H1 (cell line): Measurements from ENCODE around the gene RAP1A. TPM values are rescaled to one million over a fixed set of nuclear protein-coding genes. Genes with fewer than 3 reads are reported as not detected.

Experiments used
- CTCF ChIA-PET: fragments of 300-600 bp; sonication (Branson Sonifier 250); formaldehyde crosslinking; loops from one replicate; lab custom pipeline; 2021; ENCODE audit not compliant: partially characterized antibody; lab: Charles Lee
- POLR2A ChIA-PET: fragments of 300-600 bp; sonication (Branson Sonifier 250); formaldehyde crosslinking; loops from one replicate; lab custom pipeline; 2021; ENCODE audit warnings: inconsistent platforms; ENCODE audit not compliant: partially characterized antibody; lab: Charles Lee
- DNase-seq, 2 experiments: peaks; one replicate each; pipeline versions ENCODE4 v3.0.0 to v3.0.0-alpha.2; 2010 to 2022; ENCODE audit warnings: low spot score in 2 of 2, low read depth in 1 of 2, mixed read lengths in 1 of 2
- FAIRE-seq: peaks from 2 replicates; lab custom pipeline; 2011; peaks lifted over from hg19 to GRCh38; lab: Jason Lieb, UNC
- H2AFZ ChIP-seq: 2 replicates; pipeline ENCODE4 v1.8.1; 2012; ENCODE audit warnings: low read length, inconsistent platforms
- H2AK5ac ChIP-seq: 2 replicates; pipeline ENCODE4 v1.6.1; 2013; ENCODE audit warnings: low read depth, low read length
- H2BK120ac ChIP-seq: replicated peaks from 2 replicates; pipeline ENCODE3; 2013; ENCODE audit warnings: low read depth, low read length, inconsistent platforms
- H2BK12ac ChIP-seq: 2 replicates; pipeline ENCODE4 v1.6.1; 2013; ENCODE audit warnings: low read depth, low read length
- H2BK15ac ChIP-seq: 2 replicates; pipeline ENCODE4 v1.6.1; 2013; ENCODE audit warnings: low read length
- H2BK20ac ChIP-seq: 2 replicates; pipeline ENCODE4 v1.6.1; 2013; ENCODE audit warnings: low read length
- H2BK5ac ChIP-seq: 2 replicates; pipeline ENCODE4 v1.6.1; 2013; ENCODE audit warnings: low read depth, low read length
- H3K14ac ChIP-seq: 2 replicates; pipeline ENCODE4 v1.6.1; 2013; ENCODE audit warnings: inconsistent platforms; ENCODE audit not compliant: insufficient read length
- H3K18ac ChIP-seq: 2 replicates; pipeline ENCODE4 v1.6.1; 2013; ENCODE audit warnings: low read length; ENCODE audit errors: extremely low read depth
- H3K23ac ChIP-seq: 2 replicates; pipeline ENCODE4 v1.6.1; 2013; ENCODE audit warnings: inconsistent platforms; ENCODE audit not compliant: insufficient read length
- H3K23me2 ChIP-seq: 2 replicates; pipeline ENCODE4 v1.6.1; 2013; ENCODE audit warnings: low read depth, low read length
- H3K27ac ChIP-seq: 2 replicates; pipeline ENCODE4 v1.6.1; 2011; ENCODE audit warnings: low read depth, low read length, inconsistent platforms
- H3K27me3 ChIP-seq, 4 experiments: replicated peaks in 1 of 4; 1 replicate in 1 of 4; 2 replicates in 3 of 4; pipeline versions ENCODE4 v1.6.1 to v1.8.1; 2011 to 2013; ENCODE audit warnings: low read length in 3 of 4, mild to moderate bottlenecking in 3 of 4, inconsistent platforms in 2 of 4, mixed read lengths in 2 of 4, moderate library complexity in 1 of 4; ENCODE audit not compliant: control insufficient read depth in 3 of 4, insufficient read depth in 3 of 4; ENCODE audit errors: extremely low read depth in 1 of 4
- H3K36me3 ChIP-seq, 4 experiments: 2 replicates each; pipeline versions ENCODE4 v1.6.1 to v1.8.1; 2011 to 2013; ENCODE audit warnings: mild to moderate bottlenecking in 4 of 4, low read length in 3 of 4, moderate library complexity in 2 of 4, control low read depth in 1 of 4, inconsistent platforms in 1 of 4; ENCODE audit not compliant: insufficient read depth in 4 of 4, control insufficient read depth in 2 of 4
- H3K4ac ChIP-seq: replicated peaks from 2 replicates; pipeline ENCODE3; 2013; ENCODE audit warnings: low read length, low read depth, mixed read lengths, inconsistent platforms; ENCODE audit not compliant: insufficient read length
- H3K4me1 ChIP-seq, 4 experiments: replicated peaks in 1 of 4; 1 replicate in 1 of 4; 2 replicates in 3 of 4; pipeline versions ENCODE4 v1.6.1 to v1.8.1; 2011 to 2013; ENCODE audit warnings: low read length in 3 of 4, inconsistent platforms in 2 of 4, mixed read lengths in 1 of 4; ENCODE audit not compliant: insufficient read depth in 4 of 4, control insufficient read depth in 3 of 4
- H3K4me2 ChIP-seq, 2 experiments: 2 replicates each; pipeline versions ENCODE4 v1.6.1 to v1.8.1; 2011 to 2013; ENCODE audit warnings: low read depth in 2 of 2, low read length in 2 of 2, control low read depth in 1 of 2, inconsistent platforms in 1 of 2, mild to moderate bottlenecking in 1 of 2; ENCODE audit not compliant: insufficient read depth in 1 of 2
- H3K4me3 ChIP-seq, 4 experiments: fragments of 200-600, 300-600 bp in 1 of 4; sonication (generic), shearing (Covaris generic), sonication (Bioruptor Twin) in 1 of 4; 2 replicates each; pipeline versions ENCODE4 v1.5.1 to v1.8.1; 2011 to 2016; ENCODE audit warnings: low read length in 4 of 4, low read depth in 3 of 4, control low read depth in 2 of 4, inconsistent platforms in 2 of 4, mild to moderate bottlenecking in 2 of 4, mixed read lengths in 1 of 4, moderate library complexity in 1 of 4; ENCODE audit not compliant: insufficient read depth in 2 of 4; ENCODE audit errors: extremely low read depth in 1 of 4
- H3K56ac ChIP-seq: replicated peaks from 2 replicates; pipeline ENCODE3; 2013; ENCODE audit warnings: low read depth, mild to moderate bottlenecking, mixed read lengths, low read length, inconsistent platforms; ENCODE audit not compliant: insufficient read length
- H3K79me1 ChIP-seq: 2 replicates; pipeline ENCODE4 v1.6.1; 2013; ENCODE audit warnings: low read depth, low read length, control low read depth
- H3K79me2 ChIP-seq, 2 experiments: 2 replicates each; pipeline versions ENCODE4 v1.6.1 to v1.8.1; 2012 to 2013; ENCODE audit warnings: low read length in 2 of 2, mild to moderate bottlenecking in 2 of 2, inconsistent platforms in 1 of 2; ENCODE audit not compliant: insufficient read depth in 2 of 2, control insufficient read depth in 1 of 2
- H3K9ac ChIP-seq, 4 experiments: replicated peaks in 1 of 4; 1 replicate in 1 of 4; 2 replicates in 3 of 4; pipeline versions ENCODE4 v1.6.1 to v1.8.1; 2011 to 2013; ENCODE audit warnings: low read depth in 3 of 4, low read length in 3 of 4, control low read depth in 2 of 4, mild to moderate bottlenecking in 2 of 4, moderate library complexity in 2 of 4, inconsistent platforms in 1 of 4; ENCODE audit errors: extremely low read depth in 1 of 4
- H3K9me3 ChIP-seq, 2 experiments: 2 replicates each; pipeline versions ENCODE4 v1.6.1 to v1.8.1; 2012 to 2013; ENCODE audit warnings: mild to moderate bottlenecking in 2 of 2, moderate library complexity in 2 of 2, control low read depth in 1 of 2, inconsistent platforms in 1 of 2, low read depth in 1 of 2, low read length in 1 of 2, mixed read lengths in 1 of 2; ENCODE audit not compliant: insufficient read depth in 2 of 2
- H4K20me1 ChIP-seq, 2 experiments: replicated peaks in 1 of 2; 2 replicates each; pipeline versions ENCODE3 to v1.8.1; 2011 to 2013; ENCODE audit warnings: inconsistent platforms in 2 of 2, low read length in 2 of 2, mild to moderate bottlenecking in 1 of 2; ENCODE audit not compliant: insufficient read depth in 2 of 2, control insufficient read depth in 1 of 2
- H4K5ac ChIP-seq: 2 replicates; pipeline ENCODE4 v1.6.1; 2013; ENCODE audit warnings: low read length, low read depth, mixed read lengths, inconsistent platforms; ENCODE audit not compliant: insufficient read length
- H4K8ac ChIP-seq: 2 replicates; pipeline ENCODE4 v1.8.0; 2013; ENCODE audit warnings: mild to moderate bottlenecking, moderate library complexity, low read length, inconsistent platforms; ENCODE audit not compliant: insufficient read depth; ENCODE audit errors: extremely low read depth
- H4K91ac ChIP-seq: replicated peaks from 2 replicates; pipeline ENCODE3; 2013; ENCODE audit warnings: low read length, mixed read lengths, inconsistent platforms; ENCODE audit not compliant: insufficient read length
- BACH1 ChIP-seq: IDR thresholded peaks from 2 replicates; pipeline ENCODE4 v1.6.1; 2012; ENCODE audit warnings: low read length, improper control_type of control experiment
- CHD1 ChIP-seq: IDR thresholded peaks from 2 replicates; pipeline ENCODE4 v1.6.1; 2012; ENCODE audit warnings: low read depth, low read length, improper control_type of control experiment
- HDAC2 ChIP-seq, 2 experiments: fragments of 300-600 bp in 1 of 2; sonication (generic) in 1 of 2; IDR thresholded peaks; 2 replicates each; pipeline ENCODE4 v1.6.1; 2011 to 2012; ENCODE audit warnings: low read depth in 2 of 2, low read length in 2 of 2, mild to moderate bottlenecking in 2 of 2, moderate library complexity in 2 of 2, borderline replicate concordance in 1 of 2, inconsistent platforms in 1 of 2
- KDM1A ChIP-seq: fragments of 200-600, 300-600 bp; sonication (generic); IDR thresholded peaks from 2 replicates; pipeline ENCODE4 v1.7.1; 2016; ENCODE audit warnings: mild to moderate bottlenecking, low read length, borderline replicate concordance
- KDM4A ChIP-seq: IDR thresholded peaks from one replicate; pipeline ENCODE4 v1.7.1; 2012; ENCODE audit warnings: low read depth, mild to moderate bottlenecking, moderate library complexity, low read length, inconsistent platforms; ENCODE audit not compliant: severe bottlenecking
- POLR2A ChIP-seq, 2 experiments: IDR thresholded peaks; 1 replicate in 1 of 2; 2 replicates in 1 of 2; pipeline ENCODE4 v1.6.1; 2011; ENCODE audit warnings: low read depth in 2 of 2, low read length in 2 of 2, mild to moderate bottlenecking in 2 of 2; ENCODE audit errors: control extremely low read depth in 1 of 2
- RBBP5 ChIP-seq: IDR thresholded peaks from 2 replicates; pipeline ENCODE4 v1.7.1; 2012; ENCODE audit warnings: low read depth, mild to moderate bottlenecking, inconsistent platforms, low read length, moderate library complexity, borderline replicate concordance
- RXRA ChIP-seq: IDR thresholded peaks from 2 replicates; pipeline ENCODE4 v1.6.1; 2011; ENCODE audit warnings: low read depth, mild to moderate bottlenecking, low read length, moderate library complexity; ENCODE audit not compliant: insufficient read depth
- TAF7 ChIP-seq: optimal IDR thresholded peaks from 2 replicates; pipeline ENCODE3; 2011; ENCODE audit warnings: low read depth, mild to moderate bottlenecking, inconsistent platforms, low read length, moderate library complexity, borderline replicate concordance
- WGBS, 2 experiments: shearing (Covaris generic) in 1 of 2; methylation state at CpG; one replicate each; pipeline versions ENCODE4 v1.1.6 to v1.1.7; 2013 to 2015; ENCODE audit warnings: low lambda C conversion rate in 2 of 2, mixed read lengths in 2 of 2, inconsistent platforms in 1 of 2, low coverage in 1 of 2, missing lambda C conversion rate in 1 of 2; ENCODE audit not compliant: insufficient replicate concordance in 2 of 2, insufficient coverage in 1 of 2, insufficient read length in 1 of 2; ENCODE audit errors: extremely low coverage in 1 of 2, missing lambda C conversion rate in 1 of 2; 5-methylcytosine and 5-hydroxymethylcytosine counted together
- polyA plus RNA-seq, 7 experiments: library from polyadenylated mRNA; depleted of rRNA in 3 of 7; stranded (reverse) in 5 of 7; unstranded in 2 of 7; fragments of >200 nt in 5 of 7; fragments of 200-250 nt in 2 of 7; gene quantifications; 1 replicate in 5 of 7; 2 replicates in 1 of 7; 4 replicates in 1 of 7; pipeline versions ENCODE4 v1.2.1 to v1.2.3, GENCODE V29; 2011 to 2013; ENCODE audit warnings: missing spikeins in 2 of 7, mixed read lengths in 2 of 7
- total RNA-seq: library from RNA; stranded (reverse); fragmentation: NEBNext Ultra II Directional; extraction: Animal tissue kit (Norgen Biotek cat#: 25700); gene quantifications from 2 replicates; pipeline ENCODE4 v1.2.1, GENCODE V29; 2021

The RAP1A gene
- total and polyA plus RNA-seq, 2 of the 8 experiments (the other 6 are each of a cell fraction or from before 2014, with no cell fraction given) = 10.9 to 35.8 TPM

- H3K79me1 ChIP-seq = no peaks in the 10 kb centered on the region
- no peak overlapping the region for H3K23ac ChIP-seq
- H2AFZ ChIP-seq = no peak overlapping the region
- H2BK12ac ChIP-seq = no peak overlapping the region
- 74% methylated on average over 1 of the region's 1 CpG; no CpG with 5 or more reads in 1 of the 2 experiments for WGBS, 2 experiments
- H4K5ac ChIP-seq = no peak overlapping the region
- no peak overlapping the region for H3K4ac ChIP-seq
- POLR2A ChIA-PET = no interaction called here
- H4K20me1 ChIP-seq = no peaks in the 10 kb centered on the region
- H3K18ac ChIP-seq = no peak overlapping the region
- no peak for FAIRE-seq
- no peaks in the 10 kb centered on the region for H3K79me2 ChIP-seq
- DNase-seq = no peak
- H3K14ac ChIP-seq = no peak overlapping the region
- no peak overlapping the region; the same call in 1 of the 2 replicates for H4K8ac ChIP-seq
- H2BK5ac ChIP-seq = no peak overlapping the region
- no peak overlapping the region for H2AK5ac ChIP-seq
- H3K4me3 ChIP-seq = no peak overlapping the region
- no peak overlapping the region for H3K56ac ChIP-seq
- no peak overlapping the region for H3K27ac ChIP-seq
- no peaks in the 10 kb centered on the region for H3K36me3 ChIP-seq
- H3K4me1 ChIP-seq = no peaks in the 10 kb centered on the region
- no peak overlapping the region for H2BK15ac ChIP-seq
- no peak overlapping the region for H2BK20ac ChIP-seq
- no peak overlapping the region for H3K4me2 ChIP-seq
- H3K9ac ChIP-seq = no peak overlapping the region
- CTCF ChIA-PET = interaction anchor here (0.6 to 2.6 kb wide), 8 partner anchors 10 to 880 kb away, joined by 3 to 12 read pairs (median 3); no protein-coding TSS in a partner anchor
- H3K23me2 ChIP-seq = no peaks in the 10 kb centered on the region
- H4K91ac ChIP-seq = no peak overlapping the region
- H3K9me3 ChIP-seq = no peaks in the 10 kb centered on the region
- no peak for TF ChIP-seq BACH1
- no peak for TF ChIP-seq RXRA
- no peak for TF ChIP-seq POLR2A (IDR thresholded peaks at IDR 0.05; ENCODE audit: control extremely low read depth in 1 of 2, low read depth in 2 of 2, low read length in 2 of 2)
- TF ChIP-seq TAF7 = no peak
- TF ChIP-seq RBBP5 = no peak
- TF ChIP-seq KDM4A = no peak
- no peak for TF ChIP-seq CHD1
- TF ChIP-seq KDM1A = 0 out of 2 replicates have a peak, but pooled peaks have one; percentile 42
- no peak for TF ChIP-seq HDAC2 (IDR thresholded peaks at IDR 0.05; ENCODE audit: borderline replicate concordance in 1 of 2, low read depth in 2 of 2, low read length in 2 of 2)
- H3K27me3 ChIP-seq = no peaks in the 10 kb centered on the region
- H2BK120ac ChIP-seq = no peak overlapping the region
Measured at GRCh38 chr1:111582016-111582415, 37.6 kb upstream of the RAP1A start.
